ENCODE measurements around the gene ALDH5A1. TPM values are rescaled to one million over a fixed set of nuclear protein-coding genes. Genes with fewer than 3 reads are reported as not detected.

Gene ALDH5A1
- total RNA-seq, 2 donors from 2014 or later, result 11.1 to 22.6 TPM

DNA sequence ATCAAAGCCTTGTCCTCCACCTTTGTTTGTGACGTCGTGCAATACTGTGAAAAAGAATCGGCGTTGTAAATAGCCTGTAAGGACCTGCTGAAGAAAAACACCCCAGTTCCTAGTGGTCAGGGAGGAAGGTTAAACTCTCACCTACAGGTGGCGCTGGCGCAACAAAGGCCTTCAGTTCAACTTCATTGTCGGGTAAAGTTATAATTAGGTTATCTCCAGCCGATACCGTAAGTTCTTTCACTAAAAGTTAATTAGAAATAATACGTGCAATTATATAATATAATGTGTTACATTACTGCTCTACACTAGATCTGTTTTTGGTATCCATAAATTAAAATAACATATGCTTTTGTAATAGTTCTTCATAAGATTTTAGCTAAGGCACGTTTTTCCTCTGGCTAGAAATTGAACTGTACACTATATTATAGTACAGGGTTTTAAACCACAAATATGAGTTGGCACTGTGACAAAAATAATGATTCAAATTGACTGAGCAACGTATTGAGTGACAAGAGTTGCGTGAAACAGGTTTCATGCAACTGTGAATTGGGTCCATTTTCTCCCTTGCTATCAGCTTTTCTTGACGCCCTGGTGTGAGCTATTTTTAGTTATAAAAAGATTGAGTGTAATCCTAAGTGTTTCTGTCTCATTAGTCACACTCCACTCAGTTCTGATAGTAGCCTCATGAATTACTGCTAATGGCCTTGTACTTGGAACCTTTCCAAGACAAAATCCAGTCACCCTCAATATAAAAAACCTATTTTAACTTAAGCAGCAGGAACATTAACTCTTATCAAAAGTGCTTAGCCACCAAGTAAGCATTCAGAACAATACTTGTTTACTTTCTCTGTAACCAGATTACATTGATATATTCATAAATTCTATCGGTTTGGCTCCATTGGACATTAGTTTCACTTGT is 89.0 kb downstream of the ALDH5A1 start:
- H3K27ac ChIP-seq, result no peak overlapping the region
- DNase-seq (ENCODE audit: low spot score), result peak; percentile 60
- no peaks in the 10 kb centered on the region for H3K27me3 ChIP-seq (replicated peaks; ENCODE audit: insufficient read depth)
- intact Hi-C loops (cut with DNase I), result loop anchor here (5.0 kb wide), 1 partner anchor 184 kb away; no protein-coding TSS in a partner anchor
- H3K36me3 ChIP-seq, result no peaks in the 10 kb centered on the region
- no peaks in the 10 kb centered on the region for H3K4me1 ChIP-seq (replicated peaks)
- no peak for TF ChIP-seq POLR2A (IDR thresholded peaks at IDR 0.05)
- peak; percentile 62 to 84 (median 80) for TF ChIP-seq CTCF (IDR thresholded peaks at IDR 0.05)
- peak; percentile 18 for TF ChIP-seq POLR2AphosphoS5 (IDR thresholded peaks at IDR 0.05)
- whole genome bisulfite sequencing, result 23% methylated on average over 15 of the region's 15 CpGs
- H3K4me3 ChIP-seq, result no peak overlapping the region
- no peaks in the 10 kb centered on the region for H3K9me3 ChIP-seq

- H3K9me3 ChIP-seq, result no peaks in the 10 kb centered on the region
- intact Hi-C loops (cut with DNase I), result loop anchor here (5.0 kb wide), 1 partner anchor 183 kb away; no protein-coding TSS in a partner anchor
- H3K36me3 ChIP-seq, result no peaks in the 10 kb centered on the region
- TF ChIP-seq CTCF (IDR thresholded peaks at IDR 0.05) (no peak), POLR2A (IDR thresholded peaks at IDR 0.05) (no peak), POLR2AphosphoS5 (IDR thresholded peaks at IDR 0.05) (no peak)
- no peaks in the 10 kb centered on the region for H3K4me1 ChIP-seq (replicated peaks)
- H3K27ac ChIP-seq, result no peak overlapping the region
- no peaks in the 10 kb centered on the region for H3K27me3 ChIP-seq (replicated peaks; ENCODE audit: insufficient read depth)
- no peak overlapping the region for H3K4me3 ChIP-seq
- 56% methylated on average over 2 of the region's 2 CpGs for WGBS
- no peak for DNase-seq (ENCODE audit: low spot score)
Observed at GRCh38 chr6:24584382-24584720, 89.6 kb downstream of the ALDH5A1 start.

Other genes starting within 250 kb of the ALDH5A1 start
- 1 to 10 TPM in 1 of 2 donors, under 1 TPM in 1; 0.34 to 2.5 TPM for gene DCDC2, start 136.9 kb upstream of the ALDH5A1 start, total RNA-seq
- 10 to 100 TPM; 27.1 to 27.5 TPM for gene MRS2, start 92.0 kb upstream of the ALDH5A1 start, total RNA-seq
- gene GPLD1, start 5.4 kb upstream of the ALDH5A1 start, total RNA-seq, result 10 to 100 TPM in 1 of 2 donors, 1 to 10 TPM in 1; 3.1 to 13.0 TPM
- gene KIAA0319, start 151.2 kb downstream of the ALDH5A1 start, total RNA-seq, result 1 to 10 TPM in 1 of 2 donors, under 1 TPM in 1; 0.09 to 1.1 TPM
- gene TDP2, start 171.9 kb downstream of the ALDH5A1 start, total RNA-seq, result 100 to 1,000 TPM in 1 of 2 donors, 10 to 100 TPM in 1; 46.1 to 126 TPM
- 10 to 100 TPM in 1 of 2 donors, 1 to 10 TPM in 1; 8.8 to 15.9 TPM for gene ACOT13, start 172.1 kb downstream of the ALDH5A1 start, total RNA-seq
- 100 to 1,000 TPM in 1 of 2 donors, 10 to 100 TPM in 1; 95.1 to 115 TPM for gene C6orf62, start 224.2 kb downstream of the ALDH5A1 start, total RNA-seq